A549 (cell line): ENCODE measurements around the gene SH3PXD2A.

Source experiments
- CEBPB ChIP-seq, 2 experiments: fragments of >200 bp in 1 of 2; sonication (Bioruptor Twin) in 1 of 2; formaldehyde crosslinking in 1 of 2; IDR thresholded peaks; 2 replicates each; pipeline ENCODE4 v1.6.1; 2012 to 2016
- EHMT2 ChIP-seq: fragments of 200-600 bp; sonication (generic); IDR thresholded peaks from 2 replicates; pipeline ENCODE4 v1.6.1; 2016; ENCODE audit warnings: antibody characterized with exemption, low read depth, mild to moderate bottlenecking, moderate library complexity
- JUN ChIP-seq, 2 experiments: fragments of >200 bp; sonication (Bioruptor Twin); formaldehyde crosslinking; IDR thresholded peaks; 2 replicates in 1 of 2; 3 replicates in 1 of 2; pipeline ENCODE4 v1.6.1; 2016 to 2017
- MYC ChIP-seq: IDR thresholded peaks from 2 replicates; pipeline ENCODE4 v1.6.1; 2012; ENCODE audit warnings: mild to moderate bottlenecking, inconsistent platforms, low read length, improper control_type of control experiment, borderline replicate concordance
- NPAS2 ChIP-seq: fragments of 250-450 bp; sonication (Bioruptor Pico); IDR thresholded peaks from 2 replicates; pipeline ENCODE4 v1.8.0; 2022; ENCODE audit warnings: mild to moderate bottlenecking, moderate library complexity, borderline replicate concordance
- ZC3H11A ChIP-seq: fragments of 450-650 bp; IDR thresholded peaks from 2 replicates; pipeline ENCODE4 v1.6.1; 2014; ENCODE audit warnings: antibody characterized with exemption, mild to moderate bottlenecking
- ZSCAN20 ChIP-seq: fragments of 250-450 bp; sonication (Bioruptor Pico); IDR thresholded peaks from 2 replicates; pipeline ENCODE4 v1.8.0; 2022; ENCODE audit warnings: mild to moderate bottlenecking, moderate library complexity
- TF ChIP-seq, protein P1 (sequence below): IDR thresholded peaks from 2 replicates; pipeline ENCODE4 v1.6.1; 2012
- TF ChIP-seq, protein P2 (sequence below): IDR thresholded peaks from 2 replicates; pipeline ENCODE4 v1.6.1; 2012
- TF ChIP-seq, protein P3 (sequence below): fragments of >200 bp; sonication (Bioruptor Twin); formaldehyde crosslinking; IDR thresholded peaks from 3 replicates; pipeline ENCODE4 v1.5.1; 2016
- TF ChIP-seq, protein P4 (sequence below): fragments of 200-600 bp; sonication (generic); IDR thresholded peaks from 2 replicates; pipeline ENCODE4 v1.6.1; 2016; ENCODE audit warnings: antibody characterized with exemption, mild to moderate bottlenecking, moderate library complexity

DNA sequence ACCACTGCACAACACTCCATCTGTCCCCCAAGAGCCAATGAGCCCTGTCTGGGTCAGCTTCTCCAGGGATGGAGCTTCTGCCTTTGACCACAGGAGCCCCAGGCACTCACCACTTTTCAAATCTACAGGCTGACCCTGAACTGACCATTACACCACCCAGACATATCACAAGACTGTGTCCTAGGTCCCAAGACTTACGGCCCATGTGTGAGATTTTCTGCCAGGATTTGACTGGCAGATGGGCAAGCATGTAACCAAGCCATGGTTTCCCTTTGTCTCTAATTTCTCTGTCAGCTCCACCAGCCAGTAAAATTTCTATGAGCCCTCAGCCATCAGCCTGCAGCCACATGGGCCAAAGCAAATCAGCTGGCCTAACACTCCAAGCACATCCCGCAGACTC, 92.5 kb downstream of the SH3PXD2A start:
- TF ChIP-seq, protein P1, sequence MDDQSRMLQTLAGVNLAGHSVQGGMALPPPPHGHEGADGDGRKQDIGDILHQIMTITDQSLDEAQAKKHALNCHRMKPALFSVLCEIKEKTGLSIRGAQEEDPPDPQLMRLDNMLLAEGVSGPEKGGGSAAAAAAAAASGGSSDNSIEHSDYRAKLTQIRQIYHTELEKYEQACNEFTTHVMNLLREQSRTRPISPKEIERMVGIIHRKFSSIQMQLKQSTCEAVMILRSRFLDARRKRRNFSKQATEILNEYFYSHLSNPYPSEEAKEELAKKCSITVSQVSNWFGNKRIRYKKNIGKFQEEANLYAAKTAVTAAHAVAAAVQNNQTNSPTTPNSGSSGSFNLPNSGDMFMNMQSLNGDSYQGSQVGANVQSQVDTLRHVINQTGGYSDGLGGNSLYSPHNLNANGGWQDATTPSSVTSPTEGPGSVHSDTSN = no peak
- TF ChIP-seq MYC = no peak
- TF ChIP-seq, protein P2, sequence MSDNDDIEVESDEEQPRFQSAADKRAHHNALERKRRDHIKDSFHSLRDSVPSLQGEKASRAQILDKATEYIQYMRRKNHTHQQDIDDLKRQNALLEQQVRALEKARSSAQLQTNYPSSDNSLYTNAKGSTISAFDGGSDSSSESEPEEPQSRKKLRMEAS = no peak
- TF ChIP-seq ZSCAN20 (CRISPR knock-in tag) = no peak
- TF ChIP-seq, protein P3, sequence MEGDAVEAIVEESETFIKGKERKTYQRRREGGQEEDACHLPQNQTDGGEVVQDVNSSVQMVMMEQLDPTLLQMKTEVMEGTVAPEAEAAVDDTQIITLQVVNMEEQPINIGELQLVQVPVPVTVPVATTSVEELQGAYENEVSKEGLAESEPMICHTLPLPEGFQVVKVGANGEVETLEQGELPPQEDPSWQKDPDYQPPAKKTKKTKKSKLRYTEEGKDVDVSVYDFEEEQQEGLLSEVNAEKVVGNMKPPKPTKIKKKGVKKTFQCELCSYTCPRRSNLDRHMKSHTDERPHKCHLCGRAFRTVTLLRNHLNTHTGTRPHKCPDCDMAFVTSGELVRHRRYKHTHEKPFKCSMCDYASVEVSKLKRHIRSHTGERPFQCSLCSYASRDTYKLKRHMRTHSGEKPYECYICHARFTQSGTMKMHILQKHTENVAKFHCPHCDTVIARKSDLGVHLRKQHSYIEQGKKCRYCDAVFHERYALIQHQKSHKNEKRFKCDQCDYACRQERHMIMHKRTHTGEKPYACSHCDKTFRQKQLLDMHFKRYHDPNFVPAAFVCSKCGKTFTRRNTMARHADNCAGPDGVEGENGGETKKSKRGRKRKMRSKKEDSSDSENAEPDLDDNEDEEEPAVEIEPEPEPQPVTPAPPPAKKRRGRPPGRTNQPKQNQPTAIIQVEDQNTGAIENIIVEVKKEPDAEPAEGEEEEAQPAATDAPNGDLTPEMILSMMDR = no peak
- no peak for TF ChIP-seq JUN (IDR thresholded peaks at IDR 0.05)
- no peak for TF ChIP-seq NPAS2
- no peak for TF ChIP-seq CEBPB (IDR thresholded peaks at IDR 0.05)
- TF ChIP-seq, protein P4, sequence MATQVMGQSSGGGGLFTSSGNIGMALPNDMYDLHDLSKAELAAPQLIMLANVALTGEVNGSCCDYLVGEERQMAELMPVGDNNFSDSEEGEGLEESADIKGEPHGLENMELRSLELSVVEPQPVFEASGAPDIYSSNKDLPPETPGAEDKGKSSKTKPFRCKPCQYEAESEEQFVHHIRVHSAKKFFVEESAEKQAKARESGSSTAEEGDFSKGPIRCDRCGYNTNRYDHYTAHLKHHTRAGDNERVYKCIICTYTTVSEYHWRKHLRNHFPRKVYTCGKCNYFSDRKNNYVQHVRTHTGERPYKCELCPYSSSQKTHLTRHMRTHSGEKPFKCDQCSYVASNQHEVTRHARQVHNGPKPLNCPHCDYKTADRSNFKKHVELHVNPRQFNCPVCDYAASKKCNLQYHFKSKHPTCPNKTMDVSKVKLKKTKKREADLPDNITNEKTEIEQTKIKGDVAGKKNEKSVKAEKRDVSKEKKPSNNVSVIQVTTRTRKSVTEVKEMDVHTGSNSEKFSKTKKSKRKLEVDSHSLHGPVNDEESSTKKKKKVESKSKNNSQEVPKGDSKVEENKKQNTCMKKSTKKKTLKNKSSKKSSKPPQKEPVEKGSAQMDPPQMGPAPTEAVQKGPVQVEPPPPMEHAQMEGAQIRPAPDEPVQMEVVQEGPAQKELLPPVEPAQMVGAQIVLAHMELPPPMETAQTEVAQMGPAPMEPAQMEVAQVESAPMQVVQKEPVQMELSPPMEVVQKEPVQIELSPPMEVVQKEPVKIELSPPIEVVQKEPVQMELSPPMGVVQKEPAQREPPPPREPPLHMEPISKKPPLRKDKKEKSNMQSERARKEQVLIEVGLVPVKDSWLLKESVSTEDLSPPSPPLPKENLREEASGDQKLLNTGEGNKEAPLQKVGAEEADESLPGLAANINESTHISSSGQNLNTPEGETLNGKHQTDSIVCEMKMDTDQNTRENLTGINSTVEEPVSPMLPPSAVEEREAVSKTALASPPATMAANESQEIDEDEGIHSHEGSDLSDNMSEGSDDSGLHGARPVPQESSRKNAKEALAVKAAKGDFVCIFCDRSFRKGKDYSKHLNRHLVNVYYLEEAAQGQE = no peak
- TF ChIP-seq EHMT2 = no peak
- no peak for TF ChIP-seq ZC3H11A
